HEK293T (cell line): ENCODE data around the gene EPS8.

Experiments used
- CTCF ChIA-PET: fragments of 350-600 bp; formaldehyde crosslinking; extraction: SDS; loops from one replicate; lab custom pipeline; 2021; ENCODE audit warnings: antibody characterized with exemption, inconsistent platforms; lab: Yijun Ruan, JAX
- POLR2A ChIA-PET: fragments of 350-600 bp; formaldehyde crosslinking; extraction: SDS; loops from one replicate; lab custom pipeline; 2020; ENCODE audit warnings: antibody characterized with exemption, inconsistent platforms; lab: Yijun Ruan, JAX
- DNase-seq: peaks from one replicate; pipeline ENCODE4 v3.0.0; 2012; ENCODE audit warnings: mixed read lengths; ENCODE audit errors: extremely low spot score
- ARNT ChIP-seq: fragments of 450-650 bp; IDR thresholded peaks from 2 replicates; pipeline ENCODE4 v1.6.1; 2017; ENCODE audit warnings: mild to moderate bottlenecking
- BHLHE40 ChIP-seq: fragments of 450-650 bp; IDR thresholded peaks from 2 replicates; pipeline ENCODE4 v1.6.1; 2016; ENCODE audit warnings: mild to moderate bottlenecking, moderate library complexity, borderline replicate concordance
- CTBP1 ChIP-seq: fragments of 450-650 bp; IDR thresholded peaks from 2 replicates; pipeline ENCODE4 v1.6.1; 2016; ENCODE audit warnings: borderline replicate concordance
- ELF4 ChIP-seq: fragments of 450-650 bp; IDR thresholded peaks from 2 replicates; pipeline ENCODE4 v1.6.1; 2017; ENCODE audit warnings: antibody characterized with exemption
- FOXA1 ChIP-seq: fragments of 450-650 bp; IDR thresholded peaks from 2 replicates; pipeline ENCODE4 v1.6.1; 2016; ENCODE audit warnings: mild to moderate bottlenecking
- FOXK2 ChIP-seq: fragments of 450-650 bp; IDR thresholded peaks from 2 replicates; pipeline ENCODE4 v1.6.1; 2016; ENCODE audit warnings: mild to moderate bottlenecking
- FOXM1 ChIP-seq: fragments of 450-650 bp; IDR thresholded peaks from 2 replicates; pipeline ENCODE4 v1.6.1; 2017; ENCODE audit warnings: mild to moderate bottlenecking, borderline replicate concordance
- HDGF ChIP-seq: fragments of 450-650 bp; IDR thresholded peaks from 2 replicates; pipeline ENCODE4 v1.6.1; 2017; ENCODE audit warnings: antibody characterized with exemption, borderline replicate concordance
- L3MBTL2 ChIP-seq: fragments of 450-650 bp; conservative IDR thresholded peaks from 2 replicates; pipeline ENCODE4 v1.6.1; 2016; ENCODE audit warnings: mild to moderate bottlenecking
- LEF1 ChIP-seq: fragments of 450-650 bp; IDR thresholded peaks from 2 replicates; pipeline ENCODE4 v1.6.1; 2017; ENCODE audit warnings: mild to moderate bottlenecking, borderline replicate concordance
- NFRKB ChIP-seq: fragments of 450-650 bp; IDR thresholded peaks from 2 replicates; pipeline ENCODE4 v1.6.1; 2016; ENCODE audit warnings: mild to moderate bottlenecking, moderate library complexity
- PKNOX1 ChIP-seq: fragments of 450-650 bp; IDR thresholded peaks from 2 replicates; pipeline ENCODE4 v1.6.1; 2016
- SP1 ChIP-seq: fragments of 450-650 bp; IDR thresholded peaks from 2 replicates; pipeline ENCODE4 v1.6.1; 2017
- SUZ12 ChIP-seq: fragments of 450-650 bp; IDR thresholded peaks from 2 replicates; pipeline ENCODE4 v1.6.1; 2016; ENCODE audit warnings: mild to moderate bottlenecking
- TARDBP ChIP-seq: fragments of 450-650 bp; IDR thresholded peaks from 2 replicates; pipeline ENCODE4 v1.6.1; 2016
- ZNF384 ChIP-seq: fragments of 450-650 bp; IDR thresholded peaks from 2 replicates; pipeline ENCODE4 v1.6.1; 2016

The EPS8 gene

GRCh38 chr12:15664491-15664890 is 124.7 kb downstream of the EPS8 start:
- POLR2A ChIA-PET = no interaction called here
- no peak for DNase-seq
- CTCF ChIA-PET = no interaction called here
- TF ChIP-seq SUZ12 (no peak), ARNT (no peak), FOXK2 (no peak), BHLHE40 (no peak), ELF4 (no peak), HDGF (no peak), CTBP1 (no peak), PKNOX1 (no peak), FOXM1 (no peak), L3MBTL2 (no peak), NFRKB (no peak), SP1 (no peak), ZNF384 (no peak), TARDBP (no peak), LEF1 (no peak), FOXA1 (no peak)

- ChIA-PET POLR2A (no interaction called here), CTCF (no interaction called here)
- DNase-seq = no peak
- TF ChIP-seq SUZ12 (no peak), HDGF (no peak), SP1 (no peak), ELF4 (no peak), NFRKB (no peak), TARDBP (no peak), BHLHE40 (no peak), L3MBTL2 (no peak), ZNF384 (no peak), ARNT (no peak), LEF1 (no peak), FOXA1 (no peak), PKNOX1 (no peak)
Observed at GRCh38 chr12:15662983-15663659, 126.1 kb downstream of the EPS8 start.

- DNase-seq = no peak
- CTCF ChIA-PET = no interaction called here
- TF ChIP-seq PKNOX1 (no peak), HDGF (no peak), BHLHE40 (no peak), TARDBP (no peak), FOXA1 (no peak), L3MBTL2 (no peak), FOXK2 (no peak), ARNT (no peak), NFRKB (no peak), SUZ12 (no peak), SP1 (no peak)
- POLR2A ChIA-PET = no interaction called here
Observed at GRCh38 chr12:15662303-15662980, 126.7 kb downstream of the EPS8 start.

- TF ChIP-seq SP1 = no peak
- TF ChIP-seq TARDBP = no peak
- TF ChIP-seq NFRKB = no peak
- no peak for TF ChIP-seq ELF4
- TF ChIP-seq FOXM1 = no peak
- no peak for TF ChIP-seq LEF1
- TF ChIP-seq FOXA1 = no peak
- no peak for TF ChIP-seq PKNOX1
- no peak for TF ChIP-seq FOXK2
- no peak for TF ChIP-seq HDGF
- no peak for TF ChIP-seq SUZ12
- TF ChIP-seq ZNF384 = no peak
- no peak for TF ChIP-seq CTBP1
- no peak for TF ChIP-seq L3MBTL2
- TF ChIP-seq ARNT = no peak
- no peak for TF ChIP-seq BHLHE40
- POLR2A ChIA-PET = no interaction called here
- CTCF ChIA-PET = interaction anchor here (0.6 kb wide), 1 partner anchor 122 kb away, joined by 3 read pairs; no protein-coding TSS in a partner anchor
- no peak for DNase-seq
Observed at GRCh38 chr12:15651371-15651770, 137.8 kb downstream of the EPS8 start.
